HCT116 (cell line): ENCODE measurements around the gene DHODH. TPM values are rescaled to one million over a fixed set of nuclear protein-coding genes. Genes with fewer than 3 reads are reported as not detected.

Experiments
- ATAC-seq: fragments of 200-7000 bp; cut with Tn5 transposase; 2 replicates; pipeline ENCODE4 v1.9.1; 2020; ENCODE audit warnings: mild to moderate bottlenecking, moderate library complexity
- BruUV-seq: library from RNA; stranded (reverse); fragments of 400-500 nt; replicated peaks from 2 replicates; lab custom pipeline; 2021; lab: Mats Ljungman, UMichigan
- CTCF ChIA-PET: fragments of 300-600 bp; sonication (Branson Sonifier 250); formaldehyde crosslinking; loops from one replicate; lab custom pipeline; 2021; ENCODE audit warnings: antibody characterized with exemption; lab: Charles Lee
- POLR2A ChIA-PET: fragments of 300-600, 350-600 bp; sonication (Branson Sonifier 250); formaldehyde crosslinking; loops from one replicate; lab custom pipeline; 2021; ENCODE audit warnings: antibody characterized with exemption; lab: Charles Lee
- RAD21 ChIA-PET, 2 experiments: fragments of 300-600 bp; sonication (Branson Sonifier 250); formaldehyde crosslinking; loops; one replicate each; lab custom pipeline; 2023; ENCODE audit warnings: low total read pairs in 2 of 2; ENCODE audit not compliant: uncharacterized antibody in 2 of 2, unreplicated experiment in 2 of 2, low non-redundant PET in 1 of 2; lab: Charles Lee
- DNase-seq: peaks from one replicate; pipeline ENCODE4 v3.0.0-alpha.2; 2010; ENCODE audit warnings: low read depth, low spot score
- H2AFZ ChIP-seq: fragments of 200-600 bp; shearing (Covaris generic), sonication (generic); 2 replicates; pipeline ENCODE4 v1.6.1; 2017; ENCODE audit warnings: low read depth, mixed run types, mixed read lengths, antibody characterized with exemption, low read length; ENCODE audit not compliant: poor library complexity, severe bottlenecking
- H3K27ac ChIP-seq: 2 replicates; pipeline ENCODE4 v1.5.1; 2012; ENCODE audit warnings: low read depth, low read length
- H3K27me3 ChIP-seq: fragments of 200-600 bp; sonication (generic); 2 replicates; pipeline ENCODE4 v1.6.1; 2016; ENCODE audit warnings: mixed run types, low read length, mixed read lengths; ENCODE audit not compliant: insufficient read depth
- H3K36me3 ChIP-seq, 2 experiments: fragments of 200-500 bp in 1 of 2; fragments of 200-600 bp in 1 of 2; sonication (Bioruptor generic) in 1 of 2; sonication (generic) in 1 of 2; 2 replicates each; pipeline versions ENCODE4 v1.5.1 to v1.6.1; 2014 to 2016; ENCODE audit warnings: low read length in 2 of 2, inconsistent platforms in 1 of 2, mixed read lengths in 1 of 2, mixed run types in 1 of 2; ENCODE audit not compliant: insufficient read depth in 2 of 2, control insufficient read depth in 1 of 2
- H3K4me1 ChIP-seq, 2 experiments: fragments of 200-600 bp in 1 of 2; sonication (generic) in 1 of 2; 2 replicates each; pipeline versions ENCODE4 v1.5.1 to v1.6.1; 2012 to 2017; ENCODE audit warnings: low read length in 2 of 2, inconsistent platforms in 1 of 2, mild to moderate bottlenecking in 1 of 2, mixed read lengths in 1 of 2, mixed run types in 1 of 2, moderate library complexity in 1 of 2; ENCODE audit not compliant: insufficient read depth in 2 of 2, control insufficient read depth in 1 of 2
- H3K4me2 ChIP-seq: fragments of 200-600 bp; sonication (generic); 2 replicates; pipeline ENCODE4 v1.6.1; 2017; ENCODE audit warnings: mixed run types, low read length, mixed read lengths
- H3K4me3 ChIP-seq, 2 experiments: fragments of 200-600 bp in 1 of 2; sonication (generic) in 1 of 2; replicated peaks in 1 of 2; 2 replicates each; pipeline ENCODE4 v1.5.1; 2011 to 2016; ENCODE audit warnings: low read length in 2 of 2, control low read depth in 1 of 2, low read depth in 1 of 2, mild to moderate bottlenecking in 1 of 2, mixed read lengths in 1 of 2, mixed run types in 1 of 2
- H3K79me2 ChIP-seq: fragments of 200-600 bp; sonication (generic); 2 replicates; pipeline ENCODE4 v1.6.1; 2017; ENCODE audit warnings: mild to moderate bottlenecking, mixed run types, low read length, moderate library complexity, mixed read lengths; ENCODE audit not compliant: insufficient read depth
- H3K9ac ChIP-seq: fragments of 200-600 bp; sonication (generic); 2 replicates; pipeline ENCODE4 v1.6.1; 2016; ENCODE audit warnings: low read length, mixed read lengths
- H3K9me2 ChIP-seq: fragments of 200-600 bp; sonication (generic), shearing (Covaris generic); 2 replicates; pipeline ENCODE4 v1.6.1; 2017; ENCODE audit warnings: mixed run types, mild to moderate bottlenecking, moderate library complexity; ENCODE audit not compliant: insufficient read depth
- H3K9me3 ChIP-seq, 2 experiments: fragments of 200-500 bp in 1 of 2; fragments of 200-600 bp in 1 of 2; sonication (Bioruptor generic) in 1 of 2; sonication (generic) in 1 of 2; 2 replicates each; pipeline ENCODE4 v1.6.1; 2014 to 2017; ENCODE audit warnings: low read length in 2 of 2, mixed read lengths in 2 of 2, inconsistent platforms in 1 of 2, low read depth in 1 of 2, mild to moderate bottlenecking in 1 of 2, mixed run types in 1 of 2, moderate library complexity in 1 of 2; ENCODE audit not compliant: control insufficient read depth in 1 of 2, insufficient read depth in 1 of 2
- H4K20me1 ChIP-seq: fragments of 200-600 bp; sonication (generic), shearing (Covaris generic); 2 replicates; pipeline ENCODE4 v1.6.1; 2017; ENCODE audit warnings: mixed run types, mild to moderate bottlenecking, moderate library complexity; ENCODE audit not compliant: insufficient read depth
- ATF3 ChIP-seq: IDR thresholded peaks from 2 replicates; pipeline ENCODE4 v1.6.1; 2012
- CBX3 ChIP-seq: IDR thresholded peaks from 2 replicates; pipeline ENCODE4 v1.6.1; 2012; ENCODE audit warnings: low read depth
- CTCF ChIP-seq, 3 experiments: fragments of 200-600 bp in 1 of 3; sonication (generic) in 1 of 3; IDR thresholded peaks in 2 of 3; conservative IDR thresholded peaks in 1 of 3; 2 replicates each; pipeline ENCODE4 v1.5.1; 2012 to 2017; ENCODE audit warnings: low read depth in 2 of 3, low read length in 2 of 3, antibody characterized with exemption in 1 of 3, borderline replicate concordance in 1 of 3, control low read depth in 1 of 3, mild to moderate bottlenecking in 1 of 3, mixed read lengths in 1 of 3, mixed run types in 1 of 3, moderate library complexity in 1 of 3; ENCODE audit not compliant: insufficient read depth in 1 of 3
- EGR1 ChIP-seq: IDR thresholded peaks from 2 replicates; pipeline ENCODE4 v1.6.1; 2012; ENCODE audit warnings: low read depth
- ELF1 ChIP-seq: IDR thresholded peaks from 2 replicates; pipeline ENCODE4 v1.6.1; 2012; ENCODE audit warnings: low read depth, borderline replicate concordance
- FOSL1 ChIP-seq: IDR thresholded peaks from 2 replicates; pipeline ENCODE4 v1.6.1; 2012; ENCODE audit warnings: low read depth
- POLR2A ChIP-seq: IDR thresholded peaks from 2 replicates; pipeline ENCODE4 v1.7.0; 2011; ENCODE audit warnings: borderline replicate concordance; ENCODE audit not compliant: insufficient read depth, insufficient read length; ENCODE audit errors: extremely low read depth
- RAD21 ChIP-seq: IDR thresholded peaks from 2 replicates; pipeline ENCODE4 v1.6.1; 2012; ENCODE audit warnings: low read depth, mild to moderate bottlenecking
- SP1 ChIP-seq: IDR thresholded peaks from 2 replicates; pipeline ENCODE4 v1.6.1; 2012; ENCODE audit warnings: low read depth
- YY1 ChIP-seq: IDR thresholded peaks from 2 replicates; pipeline ENCODE4 v1.6.1; 2011; ENCODE audit warnings: low read length, low read depth, moderate library complexity, mild to moderate bottlenecking; ENCODE audit not compliant: insufficient replicate concordance; ENCODE audit errors: extremely low read depth
- ZBTB33 ChIP-seq: IDR thresholded peaks from 2 replicates; pipeline ENCODE4 v1.6.1; 2011; ENCODE audit warnings: mild to moderate bottlenecking, low read length, moderate library complexity; ENCODE audit not compliant: insufficient replicate concordance; ENCODE audit errors: extremely low read depth
- ZFX ChIP-seq: fragments of 450-650 bp; IDR thresholded peaks from 2 replicates; pipeline ENCODE4 v1.6.1; 2017
- ZNF274 ChIP-seq: fragments of 200-500 bp; sonication (Bioruptor generic); IDR thresholded peaks from 2 replicates; pipeline ENCODE4 v1.6.1; 2014; ENCODE audit warnings: mild to moderate bottlenecking, low read depth, low read length, inconsistent platforms
- intact Hi-C: fragments of 100-400 bp; cut with micrococcal nuclease; formaldehyde crosslinking; loops from 2 replicates; pipeline ENCODE4 v1.10.0; 2022
- total RNA-seq: library from RNA; stranded (reverse); gene quantifications from one replicate; pipeline ENCODE4 v1.2.1, GENCODE V29; 2021; ENCODE audit not compliant: unreplicated experiment

Gene DHODH
- total RNA-seq, 1 experiment from 2014 or later = 22.1 TPM

GRCh38 chr16:72029567-72030271, 21.2 kb downstream of the DHODH start:
- ChIA-PET CTCF (no interaction called here), RAD21 (no interaction called here)

More at GRCh38 chr16:72029567-72030271, 21.2 kb downstream of the DHODH start:
- H3K79me2 ChIP-seq = no peaks in the 10 kb centered on the region
- intact Hi-C loops = no loop called here
- no TSS peak for BruUV-seq
- H3K27me3 ChIP-seq = no peaks in the 10 kb centered on the region
- no peaks in the 10 kb centered on the region for H4K20me1 ChIP-seq
- ATAC-seq (no peak), DNase-seq (no peak)
- no peaks in the 10 kb centered on the region for H3K9me2 ChIP-seq
- H3K36me3 ChIP-seq = peaks cover 0 to 6% of the 10 kb centered on the region in 2 experiments; a peak in 2 of 4 replicates
- no peak overlapping the region for H3K4me3 ChIP-seq
- no peak overlapping the region for H3K27ac ChIP-seq
- no peaks in the 10 kb centered on the region for H3K9me3 ChIP-seq
- H2AFZ ChIP-seq = no peak overlapping the region
- TF ChIP-seq FOSL1 (no peak), ZFX (no peak), YY1 (no peak), ZBTB33 (no peak), ZNF274 (no peak), ELF1 (no peak), ATF3 (no peak), POLR2A (no peak), EGR1 (no peak), CTCF (IDR thresholded peaks at IDR 0.05 in 2 of 3, conservative IDR thresholded peaks at IDR 0.05 in 1 of 3; ENCODE audit: borderline replicate concordance in 1 of 3, insufficient read depth in 1 of 3, low read depth in 2 of 3, low read length in 2 of 3) (no peak), RAD21 (no peak), SP1 (no peak), CBX3 (no peak)
- no peaks in the 10 kb centered on the region for H3K4me1 ChIP-seq
- no peak overlapping the region for H3K4me2 ChIP-seq
- POLR2A ChIA-PET = no interaction called here
- H3K9ac ChIP-seq = no peak overlapping the region
